ENCODE data around the gene KCNIP1. TPM values are rescaled to one million over a fixed set of nuclear protein-coding genes. Genes with fewer than 3 reads are reported as not detected.

Gene KCNIP1
- total and polyA plus RNA-seq, 8 donors = 0.20 to 0.73 (median 0.31) TPM; not detected in 3

- intact Hi-C loops (cut with DNase I; ENCODE audit: low total_unique reads) = no loop called here
- no peak for DNase-seq
Observed at GRCh38 chr5:170651604-170652277, 147.9 kb downstream of the KCNIP1 start.

DNA sequence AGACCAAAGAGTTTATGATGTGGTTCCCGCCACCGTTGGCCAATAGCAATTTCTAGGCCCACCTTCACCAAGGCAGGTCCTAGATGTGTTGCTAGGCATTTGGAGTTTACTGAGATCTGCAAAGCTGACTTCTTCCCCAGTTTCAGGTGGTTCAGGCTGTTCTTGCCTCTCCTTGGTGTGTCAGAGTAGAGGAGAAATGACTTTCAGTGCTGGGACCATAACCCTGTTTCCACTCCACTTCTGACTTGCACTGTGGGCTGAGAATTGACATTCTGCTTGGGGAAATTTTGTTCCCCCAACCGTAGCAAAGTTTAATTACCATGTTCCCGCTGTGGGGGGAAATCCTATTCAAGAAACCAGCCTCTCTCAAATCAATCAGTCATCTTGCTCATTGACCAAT, 151.7 kb downstream of the KCNIP1 start:
- 75 to 92% (median 88%) methylated on average over 4 of the region's 4 CpGs for WGBS, 5 donors
- TF ChIP-seq EP300 (IDR thresholded peaks at IDR 0.05) (no peak), POLR2A (IDR thresholded peaks at IDR 0.05) (no peak), POLR2AphosphoS5 (IDR thresholded peaks at IDR 0.05) (no peak)
- TF ChIP-seq, protein P1, sequence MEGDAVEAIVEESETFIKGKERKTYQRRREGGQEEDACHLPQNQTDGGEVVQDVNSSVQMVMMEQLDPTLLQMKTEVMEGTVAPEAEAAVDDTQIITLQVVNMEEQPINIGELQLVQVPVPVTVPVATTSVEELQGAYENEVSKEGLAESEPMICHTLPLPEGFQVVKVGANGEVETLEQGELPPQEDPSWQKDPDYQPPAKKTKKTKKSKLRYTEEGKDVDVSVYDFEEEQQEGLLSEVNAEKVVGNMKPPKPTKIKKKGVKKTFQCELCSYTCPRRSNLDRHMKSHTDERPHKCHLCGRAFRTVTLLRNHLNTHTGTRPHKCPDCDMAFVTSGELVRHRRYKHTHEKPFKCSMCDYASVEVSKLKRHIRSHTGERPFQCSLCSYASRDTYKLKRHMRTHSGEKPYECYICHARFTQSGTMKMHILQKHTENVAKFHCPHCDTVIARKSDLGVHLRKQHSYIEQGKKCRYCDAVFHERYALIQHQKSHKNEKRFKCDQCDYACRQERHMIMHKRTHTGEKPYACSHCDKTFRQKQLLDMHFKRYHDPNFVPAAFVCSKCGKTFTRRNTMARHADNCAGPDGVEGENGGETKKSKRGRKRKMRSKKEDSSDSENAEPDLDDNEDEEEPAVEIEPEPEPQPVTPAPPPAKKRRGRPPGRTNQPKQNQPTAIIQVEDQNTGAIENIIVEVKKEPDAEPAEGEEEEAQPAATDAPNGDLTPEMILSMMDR (IDR thresholded peaks at IDR 0.05) = no peak
- no peaks in the 10 kb centered on the region for H3K36me3 ChIP-seq
- no peak overlapping the region for H3K27ac ChIP-seq
- H3K4me1 ChIP-seq = no peaks in the 10 kb centered on the region
- H3K27me3 ChIP-seq = no peaks in the 10 kb centered on the region
- no peak for DNase-seq
- H3K4me3 ChIP-seq = no peak overlapping the region
- no peaks in the 10 kb centered on the region for H3K9me3 ChIP-seq
- intact Hi-C loops (cut with DNase I; ENCODE audit: low total_unique reads) = no loop called here

More at GRCh38 chr5:170651604-170652277, 147.9 kb downstream of the KCNIP1 start:
- WGBS, 5 donors = 50 to 60% (median 56%) methylated on average over 11 of the region's 11 CpGs
- Histone ChIP-seq H3K4me3 (no peak overlapping the region), H3K36me3 (no peaks in the 10 kb centered on the region), H3K27ac (no peak overlapping the region), H3K9me3 (no peaks in the 10 kb centered on the region), H3K4me1 (no peaks in the 10 kb centered on the region), H3K27me3 (no peaks in the 10 kb centered on the region)
- TF ChIP-seq POLR2A (IDR thresholded peaks at IDR 0.05) (no peak), POLR2AphosphoS5 (IDR thresholded peaks at IDR 0.05) (no peak), EP300 (IDR thresholded peaks at IDR 0.05) (no peak)
- TF ChIP-seq, protein P1 (IDR thresholded peaks at IDR 0.05) = no peak

- 78 to 92% (median 82%) methylated on average over 4 of the region's 4 CpGs for WGBS, 5 donors
Observed at GRCh38 chr5:170655920-170656319, 152.1 kb downstream of the KCNIP1 start.

DNA sequence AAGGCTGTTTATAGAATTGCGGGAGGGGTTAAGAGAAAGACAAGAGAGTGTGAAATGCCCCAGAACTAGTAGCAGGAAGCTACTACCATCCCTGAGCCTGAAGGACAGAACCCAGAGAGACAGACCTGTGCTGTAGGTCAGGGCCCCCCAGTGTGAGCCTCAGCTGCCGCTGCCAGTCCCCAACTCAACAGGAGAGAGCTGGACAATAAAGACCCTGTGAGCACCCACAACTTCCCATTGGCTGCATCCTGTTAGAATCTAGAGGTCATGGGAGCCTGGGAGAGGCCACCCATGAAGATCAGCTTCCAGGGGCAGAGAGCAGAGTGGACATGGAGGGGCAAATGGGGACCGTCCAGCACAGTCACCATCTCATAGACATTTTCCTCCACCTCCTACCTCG, 152.5 kb downstream of the KCNIP1 start:
- Histone ChIP-seq H3K36me3 (no peaks in the 10 kb centered on the region), H3K9me3 (no peaks in the 10 kb centered on the region), H3K4me3 (no peak overlapping the region), H3K4me1 (no peaks in the 10 kb centered on the region), H3K27me3 (no peaks in the 10 kb centered on the region), H3K27ac (no peak overlapping the region)
- TF ChIP-seq POLR2A (IDR thresholded peaks at IDR 0.05) (no peak), POLR2AphosphoS5 (IDR thresholded peaks at IDR 0.05) (no peak), EP300 (IDR thresholded peaks at IDR 0.05) (no peak)
- TF ChIP-seq, protein P1 (IDR thresholded peaks at IDR 0.05) = no peak
- WGBS, 5 donors = 74 to 87% (median 82%) methylated on average over 4 of the region's 4 CpGs
- intact Hi-C loops (cut with DNase I; ENCODE audit: low total_unique reads) = no loop called here
- no peak for DNase-seq

More at GRCh38 chr5:170655920-170656319, 152.1 kb downstream of the KCNIP1 start:
- no peaks in the 10 kb centered on the region for H3K9me3 ChIP-seq
- no peak for DNase-seq
- intact Hi-C loops (cut with DNase I; ENCODE audit: low total_unique reads) = no loop called here
- no peaks in the 10 kb centered on the region for H3K27me3 ChIP-seq
- no peak overlapping the region for H3K27ac ChIP-seq
- no peak overlapping the region for H3K4me3 ChIP-seq
- no peak for TF ChIP-seq POLR2AphosphoS5 (IDR thresholded peaks at IDR 0.05)
- TF ChIP-seq EP300 (IDR thresholded peaks at IDR 0.05) = no peak
- TF ChIP-seq, protein P1 (IDR thresholded peaks at IDR 0.05) = no peak
- no peak for TF ChIP-seq POLR2A (IDR thresholded peaks at IDR 0.05)
- no peaks in the 10 kb centered on the region for H3K4me1 ChIP-seq
- no peaks in the 10 kb centered on the region for H3K36me3 ChIP-seq

Measured in stomach (tissue), 9 donors.